ENCODE measurements around the gene FRMD4A.

FRMD4A gene

DNA sequence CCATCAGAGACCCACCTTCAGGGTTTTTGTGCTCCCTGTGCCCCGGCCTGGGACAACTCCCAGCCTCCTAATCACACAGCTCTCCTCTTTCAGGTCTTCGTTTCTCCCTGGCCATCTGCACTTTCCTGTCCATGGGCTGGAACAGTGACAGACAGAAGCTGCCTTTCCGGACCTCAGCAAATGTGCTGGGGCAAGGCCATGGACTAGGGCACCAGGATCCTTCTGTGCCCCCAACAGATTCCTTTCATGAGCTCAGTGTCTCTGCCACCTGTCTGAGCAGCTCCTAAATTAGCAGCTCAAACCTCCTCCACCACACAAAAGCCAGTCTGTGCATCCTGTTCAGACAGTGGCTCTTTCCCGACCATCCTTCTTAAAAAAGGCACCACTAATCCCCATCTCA, 41.9 kb upstream of the FRMD4A start:
- Histone ChIP-seq H3K9me3 (no peaks in the 10 kb centered on the region), H3K36me3 (no peaks in the 10 kb centered on the region), H3K27me3 (peaks cover 8% of the 10 kb centered on the region; the same call in 1 of the 2 replicates), H3K4me3 (ENCODE audit: low read depth, low read length) (no peak overlapping the region), H3K4me1 (no peaks in the 10 kb centered on the region)
- TF ChIP-seq CTCF (IDR thresholded peaks at IDR 0.05; ENCODE audit: low read depth, low read length): no peak
- no peak for DNase-seq

GRCh38 chr10:14371581-14371980, 40.9 kb upstream of the FRMD4A start:
- H3K36me3 ChIP-seq: no peaks in the 10 kb centered on the region
- H3K27me3 ChIP-seq: peaks cover 8% of the 10 kb centered on the region; the same call in 1 of the 2 replicates
- H3K4me1 ChIP-seq: no peaks in the 10 kb centered on the region
- DNase-seq: no peak
- H3K9me3 ChIP-seq: no peaks in the 10 kb centered on the region
- no peak overlapping the region for H3K4me3 ChIP-seq (ENCODE audit: low read depth, low read length)
- no peak for TF ChIP-seq CTCF (IDR thresholded peaks at IDR 0.05; ENCODE audit: low read depth, low read length)

DNA sequence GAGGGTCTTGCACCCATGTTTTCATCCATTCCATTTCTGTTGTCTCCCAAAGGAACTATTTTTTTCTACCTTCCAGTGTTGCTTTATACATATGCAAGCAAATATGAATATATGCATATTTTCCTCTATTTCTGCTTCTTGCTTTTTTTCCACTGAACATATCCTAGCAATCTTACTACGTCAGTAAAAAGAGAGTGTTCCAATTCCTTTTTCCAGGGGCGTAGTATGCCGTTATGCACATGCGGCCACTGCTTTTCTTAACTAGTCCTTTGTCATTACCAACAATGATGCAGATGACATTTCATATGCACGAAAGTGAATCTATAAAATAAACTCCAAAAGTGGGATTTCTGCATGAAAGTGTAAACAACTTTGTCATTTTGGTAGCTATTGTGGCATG, 40.2 kb upstream of the FRMD4A start:
- no peaks in the 10 kb centered on the region for H3K9me3 ChIP-seq
- H3K4me1 ChIP-seq: no peaks in the 10 kb centered on the region
- no peaks in the 10 kb centered on the region for H3K36me3 ChIP-seq
- H3K4me3 ChIP-seq (ENCODE audit: low read depth, low read length): no peak overlapping the region
- no peak for TF ChIP-seq CTCF (IDR thresholded peaks at IDR 0.05; ENCODE audit: low read depth, low read length)
- no peak for DNase-seq
- peaks cover 8% of the 10 kb centered on the region; the same call in 1 of the 2 replicates for H3K27me3 ChIP-seq

- H3K4me3 ChIP-seq (ENCODE audit: low read depth, low read length): no peak overlapping the region
- H3K36me3 ChIP-seq: no peaks in the 10 kb centered on the region
- no peaks in the 10 kb centered on the region for H3K4me1 ChIP-seq
- peaks cover 8% of the 10 kb centered on the region; the same call in 1 of the 2 replicates for H3K27me3 ChIP-seq
- no peak for TF ChIP-seq CTCF (IDR thresholded peaks at IDR 0.05; ENCODE audit: low read depth, low read length)
- DNase-seq: no peak
- H3K9me3 ChIP-seq: no peaks in the 10 kb centered on the region
Measured at GRCh38 chr10:14369906-14370305, 39.2 kb upstream of the FRMD4A start.

GRCh38 chr10:14366760-14367159, 36.0 kb upstream of the FRMD4A start:
- TF ChIP-seq CTCF (IDR thresholded peaks at IDR 0.05; ENCODE audit: low read depth, low read length): no peak
- Histone ChIP-seq H3K27me3 (no peaks in the 10 kb centered on the region), H3K9me3 (no peaks in the 10 kb centered on the region), H3K4me3 (ENCODE audit: low read depth, low read length) (no peak overlapping the region), H3K36me3 (no peaks in the 10 kb centered on the region), H3K4me1 (no peaks in the 10 kb centered on the region)
- no peak for DNase-seq

DNA sequence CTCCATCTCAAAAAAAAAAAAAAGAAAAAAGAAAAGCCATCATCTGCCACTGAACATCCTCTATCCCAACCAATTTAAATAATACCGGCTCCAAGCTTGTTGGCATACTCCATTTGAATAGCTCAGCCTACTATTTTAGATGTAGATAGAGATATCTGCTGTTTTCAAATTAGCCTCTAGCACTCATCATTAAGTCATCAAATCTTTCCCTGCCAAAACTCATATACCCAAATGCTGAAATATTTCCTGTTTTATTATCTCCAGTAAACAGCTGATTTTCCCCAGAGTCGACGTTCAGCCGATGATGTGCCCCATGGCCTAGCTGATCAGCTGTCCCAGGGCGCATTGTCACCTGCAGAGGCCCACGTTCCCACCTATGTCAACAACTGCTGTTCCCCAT, 34.5 kb upstream of the FRMD4A start:
- DNase-seq: no peak
- H3K36me3 ChIP-seq: no peaks in the 10 kb centered on the region
- no peaks in the 10 kb centered on the region for H3K4me1 ChIP-seq
- no peaks in the 10 kb centered on the region for H3K9me3 ChIP-seq
- no peaks in the 10 kb centered on the region for H3K27me3 ChIP-seq
- H3K4me3 ChIP-seq (ENCODE audit: low read depth, low read length): no peak overlapping the region
- TF ChIP-seq CTCF (IDR thresholded peaks at IDR 0.05; ENCODE audit: low read depth, low read length): no peak

All from BE2C (cell line).